ENCODE measurements around the gene SMIM35. TPM values are rescaled to one million over a fixed set of nuclear protein-coding genes. Genes with fewer than 3 reads are reported as not detected.

Gene SMIM35
- total RNA-seq, 1 donor from 2014 or later, result not detected

DNA sequence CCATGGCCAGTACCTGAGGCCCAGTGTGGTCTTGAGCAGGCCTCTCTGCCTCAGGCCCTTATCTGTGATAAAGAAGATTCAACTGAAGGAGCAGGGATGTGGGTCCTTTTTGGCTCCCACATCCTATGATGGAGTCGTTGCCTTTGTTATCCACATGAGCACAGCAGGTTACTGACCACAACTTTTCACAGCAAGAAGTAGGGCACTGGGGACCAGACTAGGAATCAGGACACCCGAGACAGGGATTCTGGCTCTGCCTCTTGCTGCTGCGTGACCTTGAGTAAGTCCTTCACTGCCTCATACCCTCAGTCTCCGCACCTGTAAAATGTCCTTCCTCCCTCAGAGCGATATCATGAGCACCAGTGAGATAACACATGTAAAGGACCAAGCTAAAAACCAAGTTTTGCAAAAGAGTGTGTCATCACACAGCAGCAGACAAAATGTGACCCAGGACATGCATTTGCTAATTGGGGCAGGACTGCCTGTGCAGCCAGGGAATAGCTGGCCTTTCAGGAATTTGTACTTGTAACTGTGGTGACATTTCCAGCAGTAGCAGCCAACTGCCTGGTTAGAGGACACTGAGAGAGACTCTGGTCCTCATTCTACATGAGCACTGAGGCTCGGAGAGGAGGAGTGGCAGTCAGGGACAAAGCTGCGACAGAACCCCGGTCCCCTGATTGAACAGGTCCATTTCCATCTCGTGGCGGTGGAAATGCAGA, 13.2 kb upstream of the SMIM35 start:
- no peak for DNase-seq (ENCODE audit: low read depth)
- H3K4me3 ChIP-seq (ENCODE audit: low read depth, low read length), result no peak overlapping the region
- peaks cover 9% of the 10 kb centered on the region for H3K27me3 ChIP-seq (ENCODE audit: control insufficient read depth, insufficient read depth, low read length)
- TF ChIP-seq, protein P1, sequence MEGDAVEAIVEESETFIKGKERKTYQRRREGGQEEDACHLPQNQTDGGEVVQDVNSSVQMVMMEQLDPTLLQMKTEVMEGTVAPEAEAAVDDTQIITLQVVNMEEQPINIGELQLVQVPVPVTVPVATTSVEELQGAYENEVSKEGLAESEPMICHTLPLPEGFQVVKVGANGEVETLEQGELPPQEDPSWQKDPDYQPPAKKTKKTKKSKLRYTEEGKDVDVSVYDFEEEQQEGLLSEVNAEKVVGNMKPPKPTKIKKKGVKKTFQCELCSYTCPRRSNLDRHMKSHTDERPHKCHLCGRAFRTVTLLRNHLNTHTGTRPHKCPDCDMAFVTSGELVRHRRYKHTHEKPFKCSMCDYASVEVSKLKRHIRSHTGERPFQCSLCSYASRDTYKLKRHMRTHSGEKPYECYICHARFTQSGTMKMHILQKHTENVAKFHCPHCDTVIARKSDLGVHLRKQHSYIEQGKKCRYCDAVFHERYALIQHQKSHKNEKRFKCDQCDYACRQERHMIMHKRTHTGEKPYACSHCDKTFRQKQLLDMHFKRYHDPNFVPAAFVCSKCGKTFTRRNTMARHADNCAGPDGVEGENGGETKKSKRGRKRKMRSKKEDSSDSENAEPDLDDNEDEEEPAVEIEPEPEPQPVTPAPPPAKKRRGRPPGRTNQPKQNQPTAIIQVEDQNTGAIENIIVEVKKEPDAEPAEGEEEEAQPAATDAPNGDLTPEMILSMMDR (IDR thresholded peaks at IDR 0.05; ENCODE audit: insufficient read depth, low read length, poor library complexity, severe bottlenecking), result no peak
- H3K36me3 ChIP-seq (ENCODE audit: control insufficient read depth, insufficient read depth, low read length), result no peaks in the 10 kb centered on the region

DNA sequence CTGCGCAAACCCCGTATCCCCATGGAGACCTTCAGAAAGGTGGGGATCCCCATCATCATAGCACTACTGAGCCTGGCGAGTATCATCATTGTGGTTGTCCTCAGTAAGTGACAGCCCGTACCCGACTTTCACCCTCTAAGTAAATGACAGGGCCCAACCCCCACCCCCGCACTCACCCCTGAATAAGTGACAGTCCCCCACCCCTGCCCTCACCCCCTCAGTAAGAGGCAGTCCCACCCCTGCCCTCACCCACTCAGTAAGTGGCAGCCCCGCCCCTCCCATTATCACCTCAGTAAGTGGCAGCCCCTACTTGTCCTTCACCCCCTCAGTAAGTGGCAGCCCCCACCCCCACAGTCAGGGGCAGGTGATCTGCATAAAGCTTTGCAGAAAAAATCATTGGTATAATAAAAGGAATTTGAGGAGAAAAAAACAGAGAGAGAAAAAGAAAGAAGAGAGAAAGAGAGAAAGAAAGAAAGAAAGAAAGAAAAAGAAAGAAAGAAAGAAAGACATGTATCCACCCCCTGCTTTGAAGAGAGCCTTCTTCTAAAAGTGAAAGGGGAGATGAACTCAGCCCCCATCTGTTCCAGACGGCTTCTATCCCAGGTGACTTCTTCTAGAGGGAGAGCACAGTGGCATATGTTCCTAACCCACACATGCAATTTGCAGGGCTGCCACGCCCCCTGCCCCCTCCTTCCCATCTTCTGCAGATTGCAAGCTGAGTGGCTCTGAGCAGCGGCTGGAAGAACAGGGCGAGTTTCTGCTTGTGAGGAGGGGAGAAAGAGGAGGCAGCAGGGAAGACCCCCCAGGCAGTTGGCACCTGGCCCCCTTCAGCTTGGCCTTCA, 12.5 kb upstream of the SMIM35 start:
- Histone ChIP-seq H3K36me3 (ENCODE audit: control insufficient read depth, insufficient read depth, low read length) (no peaks in the 10 kb centered on the region), H3K27me3 (ENCODE audit: control insufficient read depth, insufficient read depth, low read length) (peaks cover 14% of the 10 kb centered on the region), H3K4me3 (ENCODE audit: low read depth, low read length) (no peak overlapping the region)
- no peak for DNase-seq (ENCODE audit: low read depth)
- TF ChIP-seq, protein P1 (IDR thresholded peaks at IDR 0.05; ENCODE audit: insufficient read depth, low read length, poor library complexity, severe bottlenecking), result no peak

DNA sequence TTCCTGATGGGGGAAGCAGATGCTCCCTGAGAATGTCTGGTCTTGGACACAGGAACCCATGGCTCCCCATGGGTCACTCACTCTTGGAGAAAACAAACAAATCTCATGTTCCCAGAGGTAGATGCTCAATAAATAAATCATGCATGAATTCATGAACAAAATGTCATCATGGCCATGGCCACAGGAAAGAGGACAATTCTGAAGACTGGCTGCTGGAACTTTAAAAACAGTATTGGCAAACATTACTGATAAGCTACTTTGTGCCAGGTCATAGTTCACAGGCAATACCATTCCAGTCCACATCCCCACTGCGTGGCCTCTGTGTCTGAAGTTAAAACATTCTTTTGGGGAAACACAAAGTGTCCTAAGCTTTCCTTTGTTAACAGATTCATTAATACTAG, 9.2 kb upstream of the SMIM35 start:
- TF ChIP-seq, protein P1 (IDR thresholded peaks at IDR 0.05; ENCODE audit: insufficient read depth, low read length, poor library complexity, severe bottlenecking), result no peak
- peaks cover 12% of the 10 kb centered on the region for H3K27me3 ChIP-seq (ENCODE audit: control insufficient read depth, insufficient read depth, low read length)
- H3K36me3 ChIP-seq (ENCODE audit: control insufficient read depth, insufficient read depth, low read length), result no peaks in the 10 kb centered on the region
- H3K4me3 ChIP-seq (ENCODE audit: low read depth, low read length), result no peak overlapping the region
- DNase-seq (ENCODE audit: low read depth), result no peak

DNA sequence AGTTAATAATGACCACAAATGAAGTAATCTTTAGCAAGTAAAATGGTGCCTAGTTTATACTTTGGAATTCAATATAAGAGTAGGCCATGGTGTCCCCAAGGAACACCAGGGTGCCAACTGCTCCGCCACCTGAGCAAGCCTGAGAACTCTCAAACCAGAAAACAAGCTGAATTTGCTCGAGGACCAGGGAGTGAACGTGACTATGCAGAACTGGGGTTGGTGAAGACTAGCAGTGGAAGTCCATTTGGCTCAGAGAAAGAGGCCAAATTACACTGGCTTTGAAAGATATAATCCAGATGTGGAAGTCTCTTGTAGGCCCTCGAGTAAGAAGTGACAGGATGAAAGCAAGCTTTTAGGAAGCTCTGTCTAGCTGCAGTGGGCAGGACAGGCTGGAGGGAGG, 8.7 kb upstream of the SMIM35 start:
- no peak overlapping the region for H3K4me3 ChIP-seq (ENCODE audit: low read depth, low read length)
- TF ChIP-seq, protein P1 (IDR thresholded peaks at IDR 0.05; ENCODE audit: insufficient read depth, low read length, poor library complexity, severe bottlenecking), result no peak
- H3K27me3 ChIP-seq (ENCODE audit: control insufficient read depth, insufficient read depth, low read length), result peaks cover 11% of the 10 kb centered on the region
- no peak for DNase-seq (ENCODE audit: low read depth)
- H3K36me3 ChIP-seq (ENCODE audit: control insufficient read depth, insufficient read depth, low read length), result no peaks in the 10 kb centered on the region

DNA sequence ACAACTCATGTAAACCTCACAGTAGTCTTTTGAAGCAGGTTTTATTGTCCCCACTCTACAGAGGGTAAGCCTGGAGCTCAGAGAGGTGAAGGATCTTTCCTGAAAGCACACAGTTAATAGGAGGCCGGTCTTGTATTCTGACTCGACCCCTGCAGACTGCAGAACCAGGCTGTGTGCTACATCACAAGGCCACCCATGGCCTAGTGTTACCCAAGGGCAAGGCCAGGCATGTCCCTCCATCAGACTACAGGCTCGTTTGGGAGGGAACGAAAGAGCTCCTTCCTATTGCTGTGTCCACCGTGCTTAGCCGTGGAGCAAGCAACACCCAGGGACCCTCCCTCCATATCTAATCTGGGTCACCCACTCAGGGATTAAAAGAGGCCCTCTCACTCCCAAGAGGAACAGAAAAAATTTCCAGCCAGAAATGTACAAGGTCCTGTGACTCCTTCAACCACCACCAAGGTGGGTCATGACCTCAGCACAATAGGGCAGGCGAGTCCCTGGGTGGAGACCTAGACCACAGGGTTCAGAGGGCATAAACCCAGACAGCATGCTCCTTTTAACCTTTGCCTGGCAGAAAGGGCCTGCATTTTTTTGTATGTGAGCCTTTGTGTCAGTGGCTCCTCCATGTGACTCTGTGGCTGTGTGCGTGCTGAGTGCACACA, 6.3 kb upstream of the SMIM35 start:
- TF ChIP-seq, protein P1 (IDR thresholded peaks at IDR 0.05; ENCODE audit: insufficient read depth, low read length, poor library complexity, severe bottlenecking), result no peak
- DNase-seq (ENCODE audit: low read depth), result no peak
- Histone ChIP-seq H3K27me3 (ENCODE audit: control insufficient read depth, insufficient read depth, low read length) (peaks cover 5% of the 10 kb centered on the region), H3K4me3 (ENCODE audit: low read depth, low read length) (no peak overlapping the region), H3K36me3 (ENCODE audit: control insufficient read depth, insufficient read depth, low read length) (no peaks in the 10 kb centered on the region)

Measured in kidney epithelial cell (primary cell).